DOHH2 (cell line): ENCODE results near the gene LYPD4.

Experiments
- H3F3A ChIP-seq: fragments of 200-600 bp; sonication (generic), shearing (Covaris generic); 2 replicates; pipeline ENCODE4 v1.6.0; 2016; ENCODE audit warnings: antibody characterized with exemption, mild to moderate bottlenecking; ENCODE audit not compliant: control insufficient read depth, insufficient read depth
- H3K27ac ChIP-seq: fragments of 200-600 bp; sonication (generic); 2 replicates; pipeline ENCODE4 v1.5.1; 2014; ENCODE audit warnings: low read depth, mild to moderate bottlenecking, low read length, moderate library complexity
- H3K27me3 ChIP-seq: fragments of 200-600 bp; sonication (generic); 2 replicates; pipeline ENCODE4 v1.6.1; 2014; ENCODE audit warnings: mild to moderate bottlenecking, low read length, mixed read lengths; ENCODE audit not compliant: control insufficient read depth
- H3K36me3 ChIP-seq: fragments of 200-600 bp; sonication (generic); 2 replicates; pipeline ENCODE4 v1.6.1; 2014; ENCODE audit warnings: mild to moderate bottlenecking, low read length, moderate library complexity, mixed read lengths; ENCODE audit not compliant: control insufficient read depth
- H3K4me1 ChIP-seq: fragments of 200-600 bp; sonication (generic); 2 replicates; pipeline ENCODE4 v1.6.1; 2014; ENCODE audit warnings: mild to moderate bottlenecking, low read length, mixed read lengths; ENCODE audit not compliant: control insufficient read depth
- H3K4me2 ChIP-seq: fragments of 200-600 bp; sonication (generic); 2 replicates; pipeline ENCODE4 v1.6.0; 2014; ENCODE audit warnings: mild to moderate bottlenecking, low read length, moderate library complexity
- H3K4me3 ChIP-seq: fragments of 200-600 bp; sonication (generic); 2 replicates; pipeline ENCODE4 v1.5.1; 2014; ENCODE audit warnings: mild to moderate bottlenecking, low read length, mixed read lengths
- H3K79me2 ChIP-seq: fragments of 200-600 bp; sonication (generic); 2 replicates; pipeline ENCODE4 v1.6.1; 2014; ENCODE audit warnings: mild to moderate bottlenecking, low read length, mixed read lengths; ENCODE audit not compliant: control insufficient read depth
- H3K9me2 ChIP-seq: fragments of 200-600 bp; sonication (generic); replicated peaks from 2 replicates; pipeline ENCODE4 v1.6.1; 2014; ENCODE audit warnings: mild to moderate bottlenecking, low read length, mixed read lengths; ENCODE audit not compliant: control insufficient read depth
- H3K9me3 ChIP-seq: fragments of 200-600 bp; sonication (generic); 2 replicates; pipeline ENCODE4 v1.6.1; 2014; ENCODE audit warnings: antibody characterized with exemption, low read length, mixed read lengths; ENCODE audit not compliant: control insufficient read depth, insufficient read depth
- H4K20me1 ChIP-seq: fragments of 200-600 bp; sonication (generic); 2 replicates; pipeline ENCODE4 v1.6.0; 2014; ENCODE audit warnings: low read depth, mild to moderate bottlenecking, antibody characterized with exemption, low read length, moderate library complexity; ENCODE audit not compliant: control insufficient read depth, insufficient read depth
- EZH2phosphoT487 ChIP-seq: fragments of 200-600 bp; sonication (generic); IDR thresholded peaks from 2 replicates; pipeline ENCODE4 v1.6.1; 2017; ENCODE audit warnings: borderline replicate concordance, mild to moderate bottlenecking, antibody characterized with exemption, low read length, moderate library complexity, mixed read lengths
- TF ChIP-seq, protein P1 (sequence below): fragments of 200-600 bp; sonication (generic); IDR thresholded peaks from one replicate; pipeline ENCODE4 v1.5.1; 2014; ENCODE audit warnings: antibody characterized with exemption, mild to moderate bottlenecking, low read depth, low read length; ENCODE audit not compliant: poor library complexity, severe bottlenecking

The LYPD4 gene

DNA sequence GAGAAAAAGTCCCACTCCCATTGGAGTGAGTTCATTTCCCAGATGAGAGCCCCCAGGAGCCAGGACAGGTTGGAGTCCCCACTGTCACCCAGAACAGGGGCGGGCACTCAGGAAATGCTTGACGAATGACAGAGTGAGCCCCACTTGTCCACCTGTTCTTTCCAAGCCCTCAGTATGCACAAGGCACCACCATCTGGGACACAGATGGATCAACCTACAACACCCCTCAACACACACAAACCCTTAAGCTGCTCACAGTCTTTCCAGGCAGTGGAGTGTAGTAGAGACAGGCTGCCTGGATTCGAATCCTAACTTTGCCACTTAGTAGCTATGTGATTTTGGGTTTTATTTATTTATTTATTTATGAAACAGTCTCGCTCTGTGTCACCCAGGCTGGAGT, 46.5 kb upstream of the LYPD4 start:
- Histone ChIP-seq H3K4me2 (no peak overlapping the region), H3K79me2 (peaks cover 52% of the 10 kb centered on the region), H3K9me2 (no peaks in the 10 kb centered on the region), H3K4me3 (no peak overlapping the region), H4K20me1 (no peaks in the 10 kb centered on the region), H3K9me3 (no peaks in the 10 kb centered on the region), H3K27me3 (no peaks in the 10 kb centered on the region), H3K27ac (no peak overlapping the region), H3K36me3 (peaks cover 88% of the 10 kb centered on the region), H3K4me1 (peaks cover 52% of the 10 kb centered on the region), H3F3A (peaks cover 6% of the 10 kb centered on the region; the same call in 1 of the 2 replicates)
- no peak for TF ChIP-seq EZH2phosphoT487
- TF ChIP-seq, protein P1, sequence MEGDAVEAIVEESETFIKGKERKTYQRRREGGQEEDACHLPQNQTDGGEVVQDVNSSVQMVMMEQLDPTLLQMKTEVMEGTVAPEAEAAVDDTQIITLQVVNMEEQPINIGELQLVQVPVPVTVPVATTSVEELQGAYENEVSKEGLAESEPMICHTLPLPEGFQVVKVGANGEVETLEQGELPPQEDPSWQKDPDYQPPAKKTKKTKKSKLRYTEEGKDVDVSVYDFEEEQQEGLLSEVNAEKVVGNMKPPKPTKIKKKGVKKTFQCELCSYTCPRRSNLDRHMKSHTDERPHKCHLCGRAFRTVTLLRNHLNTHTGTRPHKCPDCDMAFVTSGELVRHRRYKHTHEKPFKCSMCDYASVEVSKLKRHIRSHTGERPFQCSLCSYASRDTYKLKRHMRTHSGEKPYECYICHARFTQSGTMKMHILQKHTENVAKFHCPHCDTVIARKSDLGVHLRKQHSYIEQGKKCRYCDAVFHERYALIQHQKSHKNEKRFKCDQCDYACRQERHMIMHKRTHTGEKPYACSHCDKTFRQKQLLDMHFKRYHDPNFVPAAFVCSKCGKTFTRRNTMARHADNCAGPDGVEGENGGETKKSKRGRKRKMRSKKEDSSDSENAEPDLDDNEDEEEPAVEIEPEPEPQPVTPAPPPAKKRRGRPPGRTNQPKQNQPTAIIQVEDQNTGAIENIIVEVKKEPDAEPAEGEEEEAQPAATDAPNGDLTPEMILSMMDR = no peak

DNA sequence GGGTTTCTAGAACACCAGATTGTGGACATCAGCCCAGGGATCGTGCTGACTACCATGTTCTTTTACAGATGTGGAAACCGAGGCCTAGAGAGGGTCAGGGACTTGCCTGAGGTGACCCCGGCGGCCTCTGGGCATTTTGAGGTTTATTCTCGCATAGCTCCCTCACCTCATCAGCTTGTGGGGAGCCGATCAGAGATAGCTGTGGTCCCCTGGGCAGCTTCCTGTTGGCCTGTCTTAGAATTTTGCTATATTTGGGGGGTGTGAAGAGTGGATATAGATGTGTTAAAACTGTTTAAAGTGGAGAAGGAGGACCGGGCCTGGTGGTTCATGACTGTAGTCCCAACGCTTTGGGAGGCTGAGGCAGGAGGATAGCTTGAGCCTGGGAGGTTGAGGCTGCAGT, 45.4 kb upstream of the LYPD4 start:
- H3K79me2 ChIP-seq = peaks cover 62% of the 10 kb centered on the region
- no peaks in the 10 kb centered on the region for H4K20me1 ChIP-seq
- peaks cover 86% of the 10 kb centered on the region for H3K36me3 ChIP-seq

DNA sequence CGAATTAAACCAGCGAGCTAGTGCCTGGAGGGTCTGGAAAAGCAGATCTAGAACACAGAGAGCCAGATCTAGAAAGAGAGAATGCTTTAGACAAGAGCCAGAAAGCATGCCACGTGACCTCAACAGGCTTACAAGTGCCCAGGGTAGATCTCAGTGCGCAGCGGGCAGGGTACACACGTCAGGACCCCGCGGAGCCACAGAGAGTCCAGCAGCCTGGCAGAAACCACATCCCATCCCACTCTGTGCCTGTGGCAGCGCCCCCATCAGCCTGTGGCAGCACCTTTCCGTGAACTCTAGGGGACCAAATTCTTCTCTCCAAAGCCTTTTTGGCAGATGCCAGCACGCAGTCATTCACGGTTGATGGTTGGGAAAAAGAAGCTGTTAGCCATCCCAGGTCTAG, 44.4 kb upstream of the LYPD4 start:
- H3K4me1 ChIP-seq = peaks cover 63% of the 10 kb centered on the region
- peak overlapping the region; percentile 22; the same call in 1 of the 2 replicates for H3K27ac ChIP-seq
- H4K20me1 ChIP-seq = no peaks in the 10 kb centered on the region
- no peaks in the 10 kb centered on the region for H3K9me3 ChIP-seq
- peaks cover 82% of the 10 kb centered on the region for H3K36me3 ChIP-seq
- H3K9me2 ChIP-seq = no peaks in the 10 kb centered on the region
- H3K27me3 ChIP-seq = no peaks in the 10 kb centered on the region
- TF ChIP-seq EZH2phosphoT487 = no peak
- TF ChIP-seq, protein P1 = peak; percentile 26
- H3F3A ChIP-seq = peaks cover 6% of the 10 kb centered on the region; the same call in 1 of the 2 replicates
- H3K4me3 ChIP-seq = no peak overlapping the region
- no peak overlapping the region; the same call in 1 of the 2 replicates for H3K4me2 ChIP-seq
- peaks cover 70% of the 10 kb centered on the region for H3K79me2 ChIP-seq

More for the DNA sequence above, 45.4 kb upstream of the LYPD4 start:
- no peak overlapping the region for H3K4me2 ChIP-seq
- H3K4me3 ChIP-seq = no peak overlapping the region
- no peaks in the 10 kb centered on the region for H3K9me2 ChIP-seq
- H3K27me3 ChIP-seq = no peaks in the 10 kb centered on the region
- peaks cover 6% of the 10 kb centered on the region; the same call in 1 of the 2 replicates for H3F3A ChIP-seq
- no peaks in the 10 kb centered on the region for H3K9me3 ChIP-seq
- H3K4me1 ChIP-seq = peaks cover 61% of the 10 kb centered on the region
- H3K27ac ChIP-seq = peak overlapping the region; percentile 22; the same call in 1 of the 2 replicates
- TF ChIP-seq, protein P1 = no peak
- TF ChIP-seq EZH2phosphoT487 = no peak
